ENCODE data around the gene SYNE4.

GRCh38 chr19:35973487-35973886 lies 35.1 kb downstream of the SYNE4 start:
- TF ChIP-seq EP300 (IDR thresholded peaks at IDR 0.05): no peak
- TF ChIP-seq CTCF (IDR thresholded peaks at IDR 0.05): no peak

Data from suprapubic skin (tissue), 3 donors.